Thoracic aorta endothelial cell (primary cell): Measurements from ENCODE around the gene RPL36. TPM values are rescaled to one million over a fixed set of nuclear protein-coding genes. Genes with fewer than 3 reads are reported as not detected.

Experiments
- total RNA-seq: library from RNA; depleted of rRNA; stranded (reverse); fragments of >200 nt; gene quantifications from 2 replicates; pipeline ENCODE4 v1.2.3, GENCODE V29; 2012

RPL36 gene
- 229 and 241 TPM in 2 replicates for total RNA-seq

GRCh38 chr19:5690125-5690954, at the start of gene RPL36:
Gene RPL36 (plus strand): TSS chr19:5690295. CDS start chr19:5690508, 213 bp downstream.

GRCh38 chr19:5680437-5681368, 9.4 kb upstream of the RPL36 start, which contains the start of the genes HSD11B1L and MICOS13:
Gene HSD11B1L (plus strand): TSS chr19:5681027. CDS start chr19:5684833, 3,806 bp downstream.
Gene MICOS13 (minus strand): TSS chr19:5680516. CDS start chr19:5680486, 30 bp downstream.

DNA sequence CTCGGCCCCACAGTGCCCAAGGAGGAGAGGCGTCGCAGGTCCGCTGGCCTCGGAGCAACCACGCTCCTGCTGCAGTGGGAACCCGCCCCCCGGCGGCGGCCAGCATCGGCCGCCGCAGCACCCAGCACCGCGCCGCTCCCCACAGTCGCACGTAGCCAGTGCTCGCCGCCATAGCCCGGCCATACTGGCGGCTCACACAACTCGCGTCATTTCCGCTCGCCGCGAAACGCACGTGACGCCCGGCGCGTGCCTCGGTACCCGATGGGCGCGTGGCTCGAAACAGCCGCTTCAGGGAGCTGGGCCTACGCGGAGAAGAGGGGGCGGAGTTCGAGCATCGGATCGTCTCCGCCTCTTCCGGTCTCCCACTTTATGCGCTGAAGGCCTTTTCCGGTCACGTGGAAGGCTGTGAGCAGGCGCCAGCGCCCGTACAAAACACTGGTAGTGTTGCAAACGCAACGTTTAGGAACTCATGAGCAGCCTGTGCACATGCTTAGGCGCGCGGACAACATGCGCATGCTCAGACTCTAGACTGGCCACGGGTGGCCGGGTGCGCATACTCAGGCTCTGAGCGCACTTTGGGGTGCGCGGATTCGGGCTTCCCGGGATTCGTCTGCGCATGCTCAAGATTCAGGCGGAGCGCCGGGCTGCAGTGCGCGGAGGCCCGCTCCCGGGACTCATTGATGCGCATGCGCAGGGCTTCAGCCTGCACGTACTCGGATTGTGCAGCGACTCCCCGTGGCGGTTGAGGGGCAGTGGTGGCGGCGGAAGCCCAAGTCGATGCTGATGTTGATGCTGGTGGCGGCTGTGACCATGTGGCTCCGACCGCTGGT, 30.1 kb downstream of the RPL36 start, which contains the start of the genes CATSPERD and LONP1:
TSS of gene CATSPERD (plus strand) at position 677 of the 830 bp plus-strand sequence. CDS start at position 778, 101 bp downstream.
TSS of gene LONP1 (minus strand) at position 186 of the 830 bp plus-strand sequence. CDS start at position 172, 14 bp downstream.

Other genes with a start within 250 kb of the RPL36 start
- not detected in 2 replicates for gene ZNRF4, start 234.9 kb upstream of the RPL36 start, total RNA-seq
- gene TINCR, start 122.3 kb upstream of the RPL36 start, total RNA-seq = not detected in 2 replicates
- 46.7 and 58.9 TPM in 2 replicates for gene SAFB2, start 67.5 kb upstream of the RPL36 start, total RNA-seq
- 71.7 and 82.0 TPM in 2 replicates for gene SAFB, start 67.2 kb upstream of the RPL36 start, total RNA-seq
- 18.9 and 19.5 TPM in 2 replicates for gene MICOS13, start 9.8 kb upstream of the RPL36 start, total RNA-seq
- 3.2 and 3.5 TPM in 2 replicates for gene HSD11B1L, start 9.3 kb upstream of the RPL36 start, total RNA-seq
- gene LONP1, start 29.9 kb downstream of the RPL36 start, total RNA-seq = 91.6 and 92.0 TPM in 2 replicates
- not detected in 2 replicates for gene CATSPERD, start 30.3 kb downstream of the RPL36 start, total RNA-seq
- gene PRR22, start 94.5 kb downstream of the RPL36 start, total RNA-seq = 0.40 and 0.65 TPM in 2 replicates
- gene DUS3L, start 100.9 kb downstream of the RPL36 start, total RNA-seq = 20.0 and 28.7 TPM in 2 replicates
- not detected in 2 replicates for gene NRTN, start 114.8 kb downstream of the RPL36 start, total RNA-seq
- gene FUT6, start 149.4 kb downstream of the RPL36 start, total RNA-seq = not detected in 2 replicates
- gene FUT3, start 161.2 kb downstream of the RPL36 start, total RNA-seq = not detected in 2 replicates
- gene FUT5, start 180.2 kb downstream of the RPL36 start, total RNA-seq = not detected in 2 replicates
- gene NDUFA11, start 213.5 kb downstream of the RPL36 start, total RNA-seq = 187 and 188 TPM in 2 replicates
- gene VMAC, start 214.6 kb downstream of the RPL36 start, total RNA-seq = 3.5 and 3.7 TPM in 2 replicates
- gene CAPS, start 224.0 kb downstream of the RPL36 start, total RNA-seq = 1.4 and 1.6 TPM in 2 replicates